Germinal center (tissue), 1 donor: ENCODE results near the gene SORBS1.

Experiments used
- DNase-seq: peaks from one replicate; pipeline ENCODE4 v3.0.0; 2012; ENCODE audit warnings: mixed read lengths, low spot score

SORBS1 gene

DNA sequence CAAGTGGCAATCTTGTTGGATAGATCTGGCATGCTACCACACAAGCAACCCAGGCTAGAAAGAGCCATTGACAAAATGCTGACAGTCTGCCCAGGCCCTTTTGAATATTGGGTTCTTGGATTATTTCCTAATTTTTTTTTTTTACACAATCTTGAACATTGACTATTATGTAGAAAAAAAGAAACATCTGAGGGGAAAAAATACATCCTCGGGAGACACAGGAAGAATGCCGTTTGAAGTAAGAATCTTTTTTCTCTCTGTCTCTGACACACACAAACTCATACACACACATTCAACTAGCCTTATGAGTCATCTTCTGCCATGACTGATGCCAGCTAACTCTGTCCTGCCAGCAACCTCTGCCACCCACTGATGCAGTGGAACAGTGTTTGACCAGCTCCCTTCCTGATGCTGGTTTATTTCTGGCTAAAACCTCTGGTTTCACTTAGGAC, 47.2 kb downstream of the SORBS1 start:
- no peak for DNase-seq

- DNase-seq, result no peak
These were observed 48.1 kb downstream of the SORBS1 start for GRCh38 chr10:95513008-95513589.

- DNase-seq, result no peak
These were observed 49.9 kb downstream of the SORBS1 start for GRCh38 chr10:95511314-95511713.

DNA sequence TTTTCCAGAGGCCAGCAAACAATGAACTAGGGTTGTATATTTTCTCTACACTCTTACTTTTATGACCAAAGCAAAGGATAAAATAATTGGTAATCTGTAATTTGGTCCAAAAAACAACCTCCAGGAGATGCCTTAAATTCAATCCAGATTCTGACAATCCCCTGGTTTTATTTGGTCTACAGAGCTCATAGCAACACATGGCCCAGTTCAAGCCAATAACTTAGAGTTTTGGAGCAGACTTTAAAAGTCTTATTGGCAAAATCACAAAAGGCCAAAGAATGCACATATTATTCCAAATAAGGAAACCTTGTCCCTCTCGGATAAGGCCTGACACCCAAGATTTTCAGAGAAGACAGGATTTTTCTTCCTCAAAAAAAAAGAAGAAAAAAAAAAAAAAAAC, 51.9 kb downstream of the SORBS1 start:
- no peak for DNase-seq

- DNase-seq, result no peak
These were observed 52.4 kb downstream of the SORBS1 start for GRCh38 chr10:95508730-95509129.

- no peak for DNase-seq
These were observed 55.0 kb downstream of the SORBS1 start for GRCh38 chr10:95506056-95506737.

DNA sequence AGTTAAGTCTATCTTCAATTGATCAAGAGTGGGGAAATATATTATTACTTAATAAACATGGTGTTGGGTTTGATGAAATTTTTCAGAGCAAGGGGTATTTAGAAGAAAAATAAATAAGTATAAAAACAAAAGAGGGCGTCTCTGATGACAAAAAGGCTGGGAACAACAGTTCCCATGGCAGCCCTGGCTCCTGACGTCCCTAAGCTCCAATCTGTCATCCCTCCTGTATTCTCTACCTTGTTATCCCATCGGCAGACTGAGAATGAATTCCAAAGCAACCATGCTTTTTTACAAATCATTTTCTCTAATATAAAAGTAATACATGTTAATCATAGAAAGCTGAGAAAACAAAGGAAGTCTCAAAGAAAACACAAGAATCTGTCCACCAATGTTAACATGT, 55.5 kb downstream of the SORBS1 start:
- no peak for DNase-seq

DNA sequence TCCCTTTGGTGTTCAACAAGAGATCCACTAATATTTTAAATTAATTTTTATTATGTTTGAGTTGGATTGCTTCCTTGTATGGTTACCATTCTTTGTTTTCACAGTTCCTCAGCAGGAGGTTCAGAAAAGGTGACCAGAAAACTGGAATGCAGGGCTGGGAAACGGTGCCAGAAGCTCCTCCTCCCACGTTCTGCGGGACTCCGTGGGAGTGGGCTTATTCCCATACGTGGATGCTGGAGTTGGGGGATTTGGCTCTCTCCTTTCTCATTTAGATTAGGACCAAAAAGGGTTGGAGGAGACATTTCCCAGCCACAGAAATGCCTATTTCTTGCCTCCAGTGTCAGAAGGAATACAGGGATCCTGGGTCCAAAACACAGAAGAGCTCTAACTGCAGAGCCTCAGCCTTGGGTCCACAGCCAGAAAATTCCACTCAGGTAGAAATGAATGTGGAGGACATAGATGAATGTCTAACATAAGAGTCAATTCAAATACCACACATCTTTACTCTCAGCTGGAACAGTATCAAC, 56.0 kb downstream of the SORBS1 start:
- DNase-seq, result no peak

DNA sequence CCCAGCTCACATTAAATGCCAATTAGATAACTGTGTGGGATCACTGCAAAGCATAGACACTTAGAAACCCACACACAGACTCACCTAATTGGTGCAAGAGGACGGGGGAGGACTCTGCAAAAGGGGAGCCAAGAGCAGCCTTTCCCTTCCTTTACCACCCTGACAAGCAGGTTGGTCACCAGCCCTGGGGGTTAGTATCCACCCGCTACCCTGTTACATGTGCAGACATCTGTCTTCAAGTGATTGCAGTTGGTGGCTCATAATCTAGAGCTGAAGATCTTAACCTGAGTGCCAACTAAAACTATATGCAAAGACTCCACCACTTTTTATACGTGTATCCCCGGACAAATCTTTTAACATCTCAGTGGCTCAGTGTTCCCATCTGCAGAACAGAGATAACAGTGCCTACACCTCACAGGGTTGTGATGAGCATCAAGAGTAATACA, 56.9 kb downstream of the SORBS1 start:
- no peak for DNase-seq

DNA sequence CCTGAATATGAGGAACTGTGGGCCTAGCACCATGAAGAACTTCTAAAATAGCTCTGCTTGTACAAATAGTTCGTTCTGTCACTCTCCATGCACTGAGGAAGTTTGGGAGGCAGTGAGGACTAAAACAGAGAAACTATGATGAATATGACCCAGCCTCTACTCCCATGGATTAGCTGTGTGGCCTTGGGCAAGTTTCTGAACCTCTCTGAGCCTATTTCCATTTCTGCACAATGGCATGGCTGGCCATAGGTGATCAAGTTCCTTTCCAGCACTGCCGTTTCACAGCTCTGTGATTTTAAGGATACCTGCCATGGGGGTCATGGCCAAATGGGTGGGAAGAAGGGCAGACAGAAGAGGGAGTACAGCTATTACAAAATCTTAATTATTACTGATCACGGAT, 57.6 kb downstream of the SORBS1 start:
- no peak for DNase-seq

- no peak for DNase-seq
These were observed 58.2 kb downstream of the SORBS1 start for GRCh38 chr10:95503001-95503400.

- DNase-seq, result no peak
These were observed 58.8 kb downstream of the SORBS1 start for GRCh38 chr10:95502377-95502776.

DNA sequence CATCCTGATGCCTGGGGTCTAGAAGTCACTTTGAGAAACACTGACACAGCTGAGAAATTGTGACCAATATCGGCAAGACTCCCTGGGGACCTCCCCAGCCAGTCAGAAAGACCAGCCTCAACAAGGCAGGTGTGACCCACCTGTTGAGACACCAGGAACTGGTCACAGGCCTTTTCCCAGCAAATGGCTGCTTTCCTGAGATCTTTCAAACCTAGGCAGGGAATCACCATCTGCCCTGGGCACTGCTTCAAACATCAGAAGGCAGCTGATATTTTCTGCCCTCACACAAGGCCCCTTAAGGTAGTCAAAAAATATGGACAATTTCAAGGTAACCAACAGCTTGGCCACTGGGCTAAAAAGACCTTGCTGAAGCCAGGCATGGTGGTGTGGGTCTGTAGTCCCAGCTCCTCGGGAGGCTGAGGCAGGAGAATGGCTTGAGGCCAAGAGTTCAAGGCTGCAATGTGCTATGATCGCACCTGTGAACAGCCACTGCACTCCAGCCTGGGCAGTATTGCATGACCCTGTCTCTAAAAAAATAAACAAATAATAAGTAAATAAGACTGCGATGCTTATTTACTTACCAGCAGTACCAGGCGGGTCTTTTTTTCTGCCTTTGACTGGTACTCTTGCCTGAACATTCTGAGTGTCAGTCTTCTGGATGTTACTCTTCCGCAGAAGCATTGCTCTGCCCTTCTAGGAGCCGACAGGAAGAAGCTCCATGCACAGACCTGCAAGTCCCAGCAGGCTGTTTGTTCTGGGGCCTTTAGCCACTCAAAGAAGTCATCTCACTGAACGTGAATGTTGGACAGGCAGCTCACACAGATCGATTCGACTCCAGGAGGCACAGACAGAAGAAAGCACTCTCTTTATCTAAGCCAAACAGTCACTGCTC, 59.7 kb downstream of the SORBS1 start:
- DNase-seq, result no peak

DNA sequence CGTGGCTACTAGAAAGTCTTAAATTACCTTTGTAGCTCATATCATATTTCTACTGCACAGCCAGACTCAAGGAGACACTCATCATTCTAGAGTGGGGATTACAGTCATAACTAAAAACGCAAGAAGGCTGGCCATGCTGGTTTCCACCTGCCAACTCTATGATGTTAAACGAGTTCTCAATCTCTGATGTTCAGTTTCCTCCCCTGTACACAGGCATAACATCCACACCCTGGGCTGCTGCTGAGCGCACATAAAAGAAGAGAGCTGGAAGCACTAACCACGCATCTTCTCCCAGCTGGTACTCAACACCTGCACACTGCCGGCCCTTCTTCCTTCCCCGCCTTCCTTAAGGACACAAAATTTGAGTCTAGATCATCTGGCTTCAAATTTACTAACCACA, 60.5 kb downstream of the SORBS1 start:
- no peak for DNase-seq

DNA sequence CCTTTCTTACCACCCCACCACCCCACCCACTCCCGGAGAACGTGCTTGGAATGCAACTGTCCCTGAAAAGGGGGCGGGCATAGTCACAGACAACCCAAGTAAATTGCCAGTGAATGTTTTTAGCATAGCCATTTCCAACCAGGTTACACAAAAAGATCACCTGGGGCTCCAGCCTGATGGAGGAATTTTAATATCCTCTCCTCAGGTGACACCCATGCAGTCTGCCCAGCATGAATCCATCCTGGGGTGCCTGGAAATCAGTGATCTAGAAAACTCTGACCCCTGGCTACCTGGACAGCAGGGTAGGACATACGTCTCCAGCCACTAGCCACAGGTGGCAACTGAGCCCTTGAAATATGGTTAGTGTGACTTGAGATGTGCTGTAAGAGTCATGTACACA, 61.1 kb downstream of the SORBS1 start:
- DNase-seq, result no peak

GRCh38 chr10:95499482-95499989, 61.6 kb downstream of the SORBS1 start:
- no peak for DNase-seq

DNA sequence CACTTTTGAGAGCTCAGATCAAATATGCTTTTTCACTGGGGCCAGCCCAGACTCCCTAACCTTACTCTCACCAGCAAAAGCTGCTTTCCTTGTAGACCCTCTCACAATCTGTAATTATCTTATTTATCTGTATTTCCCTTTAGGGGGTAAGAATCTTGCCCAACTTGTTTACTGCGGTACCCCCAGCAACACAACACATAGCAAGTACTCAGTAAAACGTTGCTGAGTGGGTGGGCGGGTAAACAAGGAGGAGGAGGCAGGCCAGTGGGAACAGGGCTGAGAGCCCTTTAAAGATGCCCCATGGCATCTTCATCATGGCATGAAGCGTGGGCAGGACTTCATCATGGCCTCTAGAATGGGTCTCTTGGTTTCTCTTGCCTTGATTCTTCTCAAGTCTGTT, 64.2 kb downstream of the SORBS1 start:
- DNase-seq, result no peak

DNA sequence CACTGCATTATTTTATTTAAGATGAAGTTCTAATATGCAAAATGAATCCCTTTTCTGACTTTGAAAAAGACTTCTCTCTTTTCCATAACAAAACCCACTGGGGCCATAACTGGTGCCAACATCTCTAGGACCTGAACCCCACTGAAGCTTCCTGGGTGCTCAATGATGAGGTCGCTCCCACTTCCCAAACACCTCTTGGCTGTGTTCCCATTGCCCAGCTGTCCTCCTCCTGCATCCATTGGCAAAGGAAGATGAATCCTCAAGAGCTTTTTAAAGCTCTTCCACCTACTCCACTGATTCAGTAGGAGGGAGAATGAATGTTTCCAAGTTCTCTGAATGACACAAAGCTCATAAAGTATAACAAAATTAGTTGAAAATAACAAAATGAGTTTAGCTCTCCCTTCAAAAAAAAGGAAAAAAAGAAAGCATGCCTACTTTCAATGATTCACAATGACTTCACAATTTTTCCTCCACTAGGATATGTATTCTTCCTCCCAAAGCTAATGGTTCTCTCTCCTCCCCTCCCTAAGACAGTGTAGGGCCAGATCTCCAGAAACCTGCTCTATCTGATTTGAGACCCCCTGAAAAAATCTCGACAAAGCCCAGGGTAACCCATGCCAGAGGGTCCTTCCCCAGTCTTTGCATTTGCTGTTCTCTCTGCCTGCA, 64.8 kb downstream of the SORBS1 start:
- DNase-seq, result no peak

DNA sequence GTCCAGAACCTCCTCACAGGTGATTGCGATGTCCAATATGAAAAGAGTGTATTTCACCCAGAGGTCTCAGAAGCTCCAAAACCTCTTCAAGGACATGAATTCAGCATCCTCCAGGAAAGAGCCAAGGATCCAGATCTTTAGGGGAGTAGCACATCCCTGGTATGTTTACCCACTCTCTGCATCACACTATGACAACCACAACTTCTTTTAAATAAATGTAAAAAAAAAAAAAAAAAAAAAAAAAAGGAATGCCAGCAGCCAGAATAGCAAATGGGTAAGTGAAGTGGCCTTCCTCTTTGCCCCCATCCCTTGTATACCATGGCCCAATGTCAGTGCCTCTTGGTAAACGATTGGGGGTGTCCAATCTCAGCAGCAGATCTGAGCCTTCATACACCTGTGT, 67.3 kb downstream of the SORBS1 start:
- DNase-seq, result no peak

DNA sequence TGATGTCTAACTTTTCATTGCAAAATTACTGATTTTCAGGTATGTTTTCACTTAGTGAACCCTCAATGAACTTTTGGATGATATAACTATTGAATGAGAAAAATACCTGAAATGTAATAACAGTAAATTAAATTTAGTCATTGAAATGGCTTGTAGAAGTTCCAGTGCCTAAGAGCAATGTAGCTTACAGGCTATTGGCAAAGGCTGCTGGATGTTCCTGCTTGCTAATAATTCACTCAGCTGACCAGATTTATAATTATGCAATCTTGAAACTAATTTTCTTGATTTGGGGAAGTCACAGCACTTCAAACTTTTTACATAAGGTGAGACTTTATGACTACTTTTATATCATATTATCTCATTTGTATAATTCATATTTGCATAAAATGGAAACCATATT, 73.2 kb downstream of the SORBS1 start:
- DNase-seq, result peak; percentile 8

GRCh38 chr10:95485056-95485844, 75.9 kb downstream of the SORBS1 start:
- no peak for DNase-seq
